ENCODE measurements around the gene NKX6-2.
"Not testable (repeated sequence)": the region's sequence is repeated elsewhere in the genome, so short reads cannot be mapped to it uniquely, and the experiment has no call there.

NKX6-2 gene

DNA sequence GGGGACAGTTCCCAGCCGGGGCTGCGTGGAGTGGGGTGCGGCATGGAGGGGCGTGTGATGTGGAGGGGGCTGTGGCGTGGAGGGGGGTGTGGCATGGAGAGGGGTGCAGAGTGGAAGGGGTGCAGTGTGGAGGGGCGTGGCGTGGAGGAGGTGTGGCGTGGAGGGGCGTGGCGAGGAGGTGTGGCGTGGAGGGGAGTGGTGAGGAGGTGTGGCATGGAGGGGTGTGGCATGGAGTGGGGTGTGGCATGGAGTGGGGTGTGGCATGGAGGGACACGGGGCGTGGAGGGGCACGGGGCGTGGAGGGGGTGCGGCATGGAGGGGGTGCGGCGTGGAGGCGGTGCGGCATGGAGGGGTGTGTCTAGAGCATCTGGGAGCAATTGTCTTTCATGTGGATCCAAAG lies 33.6 kb downstream of the NKX6-2 start:
- no peak for DNase-seq

DNA sequence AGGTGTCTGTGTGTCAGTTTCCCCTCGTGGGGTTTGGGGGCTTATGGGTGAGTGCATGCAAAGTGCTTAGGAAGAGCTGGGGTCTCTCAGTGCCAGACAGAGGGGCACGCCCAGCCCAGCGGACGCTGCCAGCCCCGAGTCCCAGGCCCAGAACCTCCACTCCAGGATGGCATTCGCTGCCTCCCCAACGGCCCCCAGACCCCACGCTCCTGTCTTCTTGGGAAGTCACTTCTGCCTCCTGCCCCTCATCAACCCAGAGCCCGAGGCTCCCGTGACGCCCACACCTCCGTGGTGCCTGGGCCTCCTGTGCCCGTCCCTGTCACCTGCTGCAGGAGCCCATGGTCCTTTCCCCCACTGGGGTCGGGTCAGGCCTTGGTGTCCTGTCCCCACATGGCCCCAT lies 35.0 kb downstream of the NKX6-2 start:
- no peak for DNase-seq

DNA sequence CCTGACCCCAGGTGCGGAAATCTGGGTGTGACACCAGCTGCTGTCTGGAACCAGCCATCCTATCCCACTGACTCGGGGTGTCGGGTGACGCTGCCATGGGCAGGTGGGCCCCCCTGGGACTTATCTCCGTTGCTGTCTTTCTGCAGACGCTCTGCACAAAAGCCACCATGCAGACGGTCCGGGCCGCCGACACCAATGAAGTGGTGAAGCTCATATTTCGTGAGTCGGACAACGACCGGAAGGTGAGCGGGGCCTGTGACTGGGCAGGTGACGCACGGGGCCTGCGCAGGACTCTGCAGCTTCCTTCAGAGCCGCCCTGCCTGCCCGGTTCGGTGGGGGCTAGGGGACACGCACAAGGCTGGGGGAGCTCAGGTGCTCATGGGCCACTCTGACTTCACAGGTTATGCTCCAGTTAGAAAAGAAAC lies 36.6 kb downstream of the NKX6-2 start:
- no peak for DNase-seq

DNA sequence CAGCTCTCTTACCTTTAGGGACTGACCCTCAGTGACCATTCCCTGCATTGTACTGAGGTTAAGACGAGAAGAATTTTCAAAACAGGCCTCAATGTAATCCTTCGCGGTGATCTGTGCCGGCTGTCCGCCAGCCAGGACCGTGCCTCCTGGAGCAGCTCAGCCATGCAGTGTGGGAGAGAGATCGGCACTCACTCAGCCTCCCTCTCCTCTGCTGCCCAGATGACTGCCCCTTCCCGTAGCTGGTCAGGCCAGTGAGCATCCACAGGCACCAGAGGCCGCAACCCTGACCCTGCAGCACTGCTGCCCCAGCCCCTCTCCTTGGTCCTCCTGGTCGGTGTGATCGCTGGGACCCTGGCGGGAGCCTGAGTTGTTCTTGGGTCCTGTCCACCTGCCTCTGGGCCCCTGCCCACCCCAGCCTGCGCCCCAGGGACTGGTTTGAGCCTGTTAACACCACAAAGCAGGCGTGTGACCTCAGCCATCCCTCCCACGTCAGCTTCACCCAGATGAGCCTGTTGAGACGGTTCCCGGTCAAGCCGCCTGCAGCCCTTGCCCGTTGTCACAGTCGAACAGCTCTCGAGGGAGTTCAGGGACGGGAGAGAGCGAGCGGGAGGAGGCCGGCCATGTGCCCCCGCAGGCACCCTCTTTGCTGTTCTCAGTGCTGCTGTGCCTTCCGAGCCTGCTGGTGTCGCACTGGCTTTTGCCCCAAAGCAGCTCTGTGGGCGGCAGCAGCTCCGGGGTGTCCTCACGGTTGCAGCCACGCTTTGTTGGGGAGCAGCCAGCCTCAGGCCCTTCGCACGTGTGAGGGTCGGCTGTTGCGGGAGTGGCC lies 37.2 kb downstream of the NKX6-2 start:
- DNase-seq, result no peak

DNA sequence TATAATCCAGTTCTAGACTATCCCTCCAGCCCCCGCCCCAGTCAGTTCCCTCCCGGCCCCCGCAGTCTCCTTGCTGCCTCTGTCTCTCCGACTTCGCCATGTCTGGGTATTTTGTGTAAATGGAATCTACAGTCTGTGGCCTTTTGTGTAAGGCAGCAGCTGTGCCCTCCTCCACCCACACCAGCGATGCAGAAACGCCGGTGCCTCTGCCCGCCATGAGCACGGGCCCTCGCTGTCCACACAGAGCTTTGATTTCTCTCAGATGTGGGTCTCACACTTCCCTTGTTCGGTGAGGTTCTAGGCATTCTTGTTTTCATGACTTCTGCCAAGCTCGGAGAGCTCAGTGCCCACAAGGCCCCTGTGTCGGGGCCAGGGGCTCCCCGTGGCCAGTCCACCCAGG lies 37.8 kb downstream of the NKX6-2 start:
- no peak for DNase-seq

DNA sequence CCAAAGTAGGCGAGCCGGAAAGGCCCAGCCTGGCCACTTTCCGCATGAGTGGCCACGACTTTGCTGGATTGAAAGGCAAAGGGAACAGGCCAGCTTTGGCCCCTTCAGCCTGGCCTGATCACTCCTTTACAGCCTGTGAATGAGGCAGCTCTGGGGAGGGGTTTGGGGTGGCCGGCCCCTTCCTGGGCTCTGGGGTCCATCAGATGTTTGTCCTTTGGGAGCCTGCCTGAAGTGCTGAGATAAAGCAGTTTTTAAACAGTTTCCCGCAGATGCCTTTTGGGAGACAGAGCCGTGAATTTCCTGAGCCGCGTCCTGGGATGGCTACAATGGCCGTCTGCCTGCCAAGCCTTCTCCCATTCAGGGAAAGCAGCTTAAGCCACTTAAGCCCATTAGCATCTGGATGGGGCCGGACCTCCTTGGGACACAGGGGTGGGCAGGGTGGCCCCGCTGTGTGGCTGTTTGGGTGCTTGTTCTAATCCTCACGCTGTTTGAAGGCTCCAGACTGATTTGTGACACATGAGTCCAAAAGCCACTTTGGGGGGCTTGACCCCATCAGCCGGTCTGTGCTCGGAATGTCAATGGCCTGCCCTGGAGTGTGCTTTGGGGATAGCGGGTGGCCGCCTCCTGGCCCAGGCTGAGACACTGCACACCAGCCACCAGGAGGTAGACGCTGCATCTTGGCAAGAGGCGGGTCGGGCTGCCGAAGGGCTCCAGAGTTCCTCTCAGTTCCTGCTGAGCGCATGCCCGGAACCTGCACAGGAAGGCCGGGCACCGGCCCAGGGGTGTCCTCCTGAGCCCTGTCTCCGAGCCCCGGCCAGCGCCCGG lies 38.9 kb downstream of the NKX6-2 start:
- no peak for DNase-seq

DNA sequence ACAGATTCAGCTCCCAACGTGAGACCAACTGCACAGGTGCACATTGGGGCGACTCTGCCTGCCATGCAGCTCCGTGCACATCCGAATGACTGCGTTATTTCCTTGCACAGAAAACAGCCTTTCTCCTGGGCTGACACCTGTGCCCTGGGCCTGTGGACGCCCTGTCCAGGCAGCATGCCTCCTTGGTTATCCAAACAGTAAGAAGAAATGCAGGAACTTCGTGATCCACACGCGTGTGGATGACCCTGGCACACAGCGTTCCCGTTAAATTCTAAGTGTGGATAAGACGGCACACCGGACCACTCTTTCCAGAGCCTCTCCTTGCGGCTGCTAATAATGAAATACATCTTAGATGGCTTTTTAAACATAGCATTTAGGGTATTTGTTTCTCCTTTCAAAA lies 39.6 kb downstream of the NKX6-2 start:
- no peak for DNase-seq

DNA sequence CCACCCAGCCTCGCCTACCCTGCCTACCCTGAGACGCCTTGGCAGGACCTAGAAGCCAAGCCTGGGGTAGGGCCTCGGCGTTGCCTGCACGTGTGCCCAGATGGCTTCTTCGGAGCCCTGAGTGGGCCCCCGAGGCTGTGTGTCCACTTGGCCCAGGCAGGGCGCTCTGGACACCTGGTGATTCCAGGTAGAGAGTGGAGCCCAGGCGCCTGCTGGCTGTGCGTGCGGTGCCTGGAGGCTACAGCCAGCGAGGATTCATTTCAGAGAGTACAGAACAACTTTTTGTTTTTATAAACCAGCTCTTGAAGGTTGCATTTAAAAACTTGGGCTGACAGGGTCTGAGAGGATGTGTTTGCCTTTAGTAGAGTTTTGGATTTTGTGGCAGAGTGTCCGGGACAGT lies 40.0 kb downstream of the NKX6-2 start:
- DNase-seq, result no peak

DNA sequence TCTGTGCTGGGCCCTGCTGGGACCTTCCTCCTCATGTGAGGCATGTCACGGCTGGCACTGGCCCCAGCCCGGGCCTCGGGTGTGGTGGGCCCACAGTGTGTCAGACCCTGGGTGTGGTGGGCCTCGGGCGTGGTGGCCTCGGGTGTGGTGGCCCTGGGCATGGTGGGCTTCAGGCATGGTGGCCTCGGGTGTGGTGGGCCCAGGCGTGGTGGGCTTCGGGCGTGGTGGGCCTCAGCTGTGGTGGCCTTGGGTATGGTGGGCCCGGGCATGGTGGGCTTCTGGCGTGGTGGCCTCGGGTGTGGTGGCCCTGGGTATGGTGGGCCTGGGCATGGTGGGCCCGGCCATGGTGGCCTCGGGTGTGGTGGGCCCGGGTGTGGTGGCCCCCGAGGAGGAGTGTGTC lies 40.4 kb downstream of the NKX6-2 start:
- no peak for DNase-seq

DNA sequence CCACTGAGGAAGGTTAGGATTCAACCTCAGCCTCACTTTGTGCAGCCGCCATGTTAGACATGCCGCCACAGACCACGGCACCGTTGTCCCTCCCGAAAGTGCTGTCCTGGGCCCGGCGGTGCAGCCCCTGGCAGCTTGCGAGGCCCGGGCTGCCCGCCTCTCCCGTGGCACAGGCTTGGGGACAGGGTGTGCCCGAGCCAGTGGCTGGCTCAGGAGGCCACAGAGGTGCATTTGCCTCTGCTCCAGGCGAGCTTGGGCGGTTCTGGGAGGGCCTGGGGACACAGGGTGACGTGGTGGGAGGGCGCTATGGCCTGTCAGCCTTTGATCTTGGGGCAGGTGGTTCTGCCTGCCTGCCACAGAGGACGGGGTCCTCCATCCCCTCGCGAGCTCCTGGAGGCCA lies 41.1 kb downstream of the NKX6-2 start:
- DNase-seq, result no peak

DNA sequence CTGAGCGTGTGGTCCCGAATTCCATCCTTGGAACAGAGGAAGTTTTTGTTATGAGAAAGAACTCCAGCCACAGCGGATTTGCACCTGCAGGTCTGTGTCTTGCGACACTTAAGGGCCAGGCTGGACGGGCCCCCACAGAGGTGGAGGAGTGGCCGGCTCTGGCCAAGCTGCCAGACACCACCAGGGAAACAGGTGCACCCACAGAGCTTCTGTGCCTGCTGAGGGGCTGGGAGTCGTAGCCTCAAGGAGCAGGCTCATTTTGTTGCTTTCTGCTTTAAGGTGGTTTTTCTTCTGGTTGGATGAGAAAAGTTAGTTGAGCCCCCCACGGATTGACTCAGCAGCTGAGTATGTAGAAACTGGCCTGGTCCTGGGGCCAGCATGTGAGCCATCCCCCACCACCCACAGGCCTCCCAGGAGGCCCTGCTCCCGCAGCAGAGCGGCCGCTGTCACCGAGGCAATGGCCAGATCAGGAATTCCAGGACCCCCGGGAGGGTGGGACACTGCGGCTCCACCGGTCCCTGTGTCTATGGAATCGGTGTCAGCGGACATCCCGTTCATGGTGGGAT lies 41.9 kb downstream of the NKX6-2 start:
- no peak for DNase-seq

DNA sequence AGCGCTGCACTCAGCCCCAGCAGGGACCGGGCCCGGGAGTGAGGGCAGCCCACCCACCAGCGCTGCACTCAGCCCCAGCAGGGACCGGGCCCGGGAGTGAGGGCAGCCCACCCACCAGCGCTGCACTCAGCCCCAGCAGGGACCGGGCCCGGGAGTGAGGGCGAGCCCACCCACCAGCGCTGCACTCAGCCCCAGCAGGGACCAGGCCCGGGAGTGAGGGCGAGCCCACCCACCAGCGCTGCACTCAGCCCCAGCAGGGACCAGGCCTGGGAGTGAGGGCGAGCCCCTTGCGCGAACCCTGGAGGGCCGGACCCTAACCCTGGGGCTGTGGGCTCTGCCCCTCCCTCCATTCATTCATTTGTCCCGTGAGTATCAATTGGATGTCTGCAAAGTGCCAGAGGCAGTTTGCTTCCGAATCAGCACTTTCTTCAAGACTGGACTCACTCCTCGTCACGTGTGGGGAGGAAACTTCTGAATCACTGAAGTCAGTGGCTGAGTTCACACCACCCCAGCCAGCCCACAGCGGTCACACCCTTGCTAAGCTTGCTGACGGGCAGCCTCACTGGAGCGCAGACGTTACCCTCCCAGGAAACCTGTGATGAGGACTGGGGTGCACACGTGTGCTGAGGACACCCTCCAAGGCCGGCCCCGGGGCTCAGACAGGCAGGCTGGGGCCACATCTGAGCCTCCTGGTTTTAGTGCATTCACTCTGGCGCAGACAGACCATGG lies 42.6 kb downstream of the NKX6-2 start:
- not testable (repeated sequence) for DNase-seq

DNA sequence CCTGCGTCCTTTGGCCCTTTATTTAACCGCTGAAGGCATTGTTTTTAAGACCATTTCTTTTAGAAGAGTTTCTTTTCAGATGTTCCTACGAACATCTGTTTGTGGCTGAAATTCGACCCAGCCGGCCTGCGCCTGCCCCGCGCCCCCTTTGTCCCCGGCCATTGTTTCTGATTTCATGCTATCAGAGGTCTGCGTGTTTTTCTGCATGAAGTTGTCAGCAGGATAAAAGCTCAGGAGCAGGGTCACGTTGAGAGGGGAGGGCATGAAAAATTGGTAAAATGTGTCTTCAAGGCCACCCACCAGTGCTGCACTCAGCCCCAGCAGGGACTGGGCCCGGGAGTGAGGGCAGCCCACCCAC lies 43.1 kb downstream of the NKX6-2 start:
- no peak for DNase-seq

DNA sequence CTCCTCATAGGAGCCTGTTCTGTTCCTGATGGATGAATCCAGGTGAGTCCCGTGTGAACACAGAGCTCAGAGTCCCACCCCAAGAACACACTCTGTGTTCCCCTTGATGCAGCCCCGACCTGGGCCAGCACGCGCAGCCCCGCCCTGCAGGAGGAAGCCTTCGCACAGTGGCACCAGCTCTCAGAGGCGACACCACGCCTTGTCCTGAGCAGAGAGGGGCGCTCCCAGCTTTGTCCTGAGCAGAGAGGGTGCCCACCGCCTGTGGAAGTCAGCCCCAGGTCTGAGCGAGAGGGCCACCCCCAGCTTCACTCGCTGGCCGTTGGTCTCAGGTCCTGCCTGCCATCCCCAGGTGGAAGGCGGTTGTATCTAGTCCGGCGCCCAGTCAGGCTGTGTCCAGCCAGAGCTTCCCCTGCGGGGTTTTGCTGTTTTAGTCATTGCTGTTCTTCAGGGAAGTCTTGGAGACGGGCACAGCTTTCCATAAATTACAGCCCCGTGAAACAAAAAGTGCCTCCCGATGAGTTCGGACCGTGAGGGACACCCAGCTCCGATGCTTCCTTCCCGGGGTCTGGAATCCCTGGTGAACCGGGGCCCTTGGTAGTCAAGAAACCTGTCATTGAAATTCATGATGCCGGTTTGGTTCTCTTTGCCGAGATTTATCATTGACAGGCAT lies 43.6 kb downstream of the NKX6-2 start:
- no peak for DNase-seq

DNA sequence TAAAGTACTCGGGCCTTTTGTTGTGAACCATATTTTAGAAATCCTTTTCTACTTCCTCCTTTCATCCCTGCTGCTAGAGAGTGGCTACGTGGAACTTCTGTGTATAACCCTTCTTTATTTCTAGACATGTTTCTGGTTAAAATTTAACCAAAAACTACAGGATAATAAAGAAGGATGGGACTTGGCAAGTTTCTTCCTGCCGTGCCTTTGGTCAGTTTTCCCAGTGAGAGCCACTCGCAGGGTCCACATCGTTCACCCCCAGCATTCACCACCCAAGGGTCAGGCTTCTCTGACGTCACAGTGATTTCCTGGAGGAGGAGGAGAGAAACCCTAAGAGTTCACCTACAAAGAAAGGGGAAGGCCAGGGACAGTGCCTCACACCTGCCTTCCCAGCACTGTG lies 45.4 kb downstream of the NKX6-2 start:
- DNase-seq, result no peak

DNA sequence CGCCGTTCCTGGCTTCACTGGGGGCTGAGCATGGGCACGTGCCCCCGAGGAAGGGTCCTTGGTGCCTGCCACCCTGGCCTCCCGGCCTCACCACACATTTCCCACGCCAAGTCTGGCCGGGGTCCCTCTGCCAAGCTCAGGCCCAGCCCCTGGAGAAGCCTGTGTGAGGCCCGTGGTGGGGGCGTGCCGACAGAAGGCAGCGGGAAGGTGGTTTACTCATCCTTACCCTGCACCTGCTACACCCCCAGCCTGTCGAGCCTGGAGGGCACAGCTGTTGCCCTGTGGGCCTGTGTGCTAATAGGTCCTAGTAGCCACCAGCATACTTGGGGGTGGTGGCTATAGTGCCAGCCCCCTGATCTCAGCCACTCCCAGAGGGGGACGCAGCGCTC lies 46.7 kb downstream of the NKX6-2 start:
- DNase-seq, result no peak

DNA sequence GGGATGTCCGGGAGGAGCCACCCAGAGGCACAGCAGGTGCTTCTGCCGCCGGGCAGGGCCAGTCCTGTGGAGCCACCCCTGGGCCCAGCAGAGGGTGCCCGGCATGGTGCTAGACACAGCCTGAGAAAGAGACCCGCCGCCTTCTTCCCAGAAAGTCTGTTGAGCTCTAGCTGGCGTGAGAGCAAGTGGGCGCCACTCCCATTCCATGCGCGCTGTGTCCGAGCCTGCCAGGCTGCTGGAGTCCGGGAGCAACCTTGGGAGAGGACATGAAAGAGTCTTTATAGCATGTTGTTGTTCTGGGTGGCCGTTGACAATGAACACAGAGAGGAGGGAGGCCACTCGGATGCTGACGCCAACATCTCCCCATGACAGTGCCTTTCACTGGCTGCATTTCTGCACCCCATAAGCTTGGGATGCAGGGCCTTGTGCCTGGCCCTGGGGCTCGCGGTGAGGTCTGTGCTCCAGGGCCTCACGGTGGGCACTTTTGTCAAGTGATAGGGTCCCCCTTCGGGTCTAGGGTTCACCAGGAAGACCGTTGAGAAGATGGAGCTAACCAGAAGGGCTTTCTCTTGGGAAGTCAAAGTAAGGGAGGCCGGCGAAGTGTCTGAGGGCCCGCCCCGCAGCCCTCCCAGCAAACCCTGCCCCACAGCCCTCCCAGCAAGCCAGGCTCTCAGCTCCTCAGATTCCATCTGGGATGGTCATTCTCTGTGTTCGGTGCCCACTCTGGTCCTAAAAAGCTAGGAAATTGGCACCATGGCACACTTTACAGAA lies 47.3 kb downstream of the NKX6-2 start:
- DNase-seq, result no peak

DNA sequence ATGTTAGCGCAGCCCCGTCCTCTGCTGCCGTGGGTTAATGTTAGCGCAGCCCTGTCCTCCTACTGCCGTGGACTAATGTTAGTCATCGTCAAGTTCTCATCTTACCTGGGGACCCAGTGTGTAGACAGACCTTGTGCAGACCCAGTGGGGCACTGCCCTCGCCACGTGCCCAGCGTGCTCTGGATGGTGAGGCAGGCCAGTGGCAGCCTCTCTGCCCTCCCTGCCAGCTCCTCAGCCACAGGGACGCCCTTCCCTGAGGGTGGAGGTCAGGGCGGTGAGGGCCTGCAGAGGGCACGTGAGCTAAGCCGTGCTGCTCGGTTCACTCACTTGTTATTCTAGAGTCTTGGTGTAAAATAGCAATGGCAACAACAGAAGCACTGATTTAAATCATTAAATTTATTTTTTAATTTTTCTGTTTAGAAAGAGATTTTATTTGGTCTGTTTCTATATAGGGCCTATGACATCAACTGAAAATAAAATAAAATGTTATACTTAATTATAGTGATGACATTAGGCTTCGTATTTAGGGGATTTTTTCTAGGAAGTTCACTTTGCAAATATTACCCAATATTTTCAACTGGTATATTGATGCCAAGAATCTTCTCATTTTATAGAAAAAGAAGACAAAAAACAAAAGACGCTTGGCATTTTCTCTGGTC lies 48.4 kb downstream of the NKX6-2 start:
- DNase-seq, result no peak

DNA sequence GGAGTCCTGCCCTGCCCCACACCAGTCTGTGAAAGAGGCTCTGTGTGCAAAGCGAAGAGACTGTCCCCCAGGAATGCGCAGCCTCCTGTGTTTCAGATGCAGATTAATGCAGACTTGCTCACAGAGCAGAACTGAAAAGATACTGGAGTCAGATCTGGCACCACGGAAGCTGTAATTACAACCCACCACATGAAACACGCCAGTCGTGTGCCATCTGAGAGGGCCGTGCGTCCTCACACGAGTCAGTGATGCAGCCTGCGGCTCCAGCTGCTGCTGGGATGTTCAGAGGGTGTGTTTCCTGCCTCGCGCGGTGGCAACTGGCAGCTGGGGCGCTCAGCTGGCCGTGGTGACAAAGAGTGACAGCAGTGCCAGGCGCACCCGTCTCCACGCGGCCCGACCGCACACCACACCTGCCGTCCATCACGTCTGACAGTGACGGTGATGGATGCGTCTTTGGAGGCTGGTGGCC lies 50.0 kb downstream of the NKX6-2 start:
- no peak for DNase-seq

DNA sequence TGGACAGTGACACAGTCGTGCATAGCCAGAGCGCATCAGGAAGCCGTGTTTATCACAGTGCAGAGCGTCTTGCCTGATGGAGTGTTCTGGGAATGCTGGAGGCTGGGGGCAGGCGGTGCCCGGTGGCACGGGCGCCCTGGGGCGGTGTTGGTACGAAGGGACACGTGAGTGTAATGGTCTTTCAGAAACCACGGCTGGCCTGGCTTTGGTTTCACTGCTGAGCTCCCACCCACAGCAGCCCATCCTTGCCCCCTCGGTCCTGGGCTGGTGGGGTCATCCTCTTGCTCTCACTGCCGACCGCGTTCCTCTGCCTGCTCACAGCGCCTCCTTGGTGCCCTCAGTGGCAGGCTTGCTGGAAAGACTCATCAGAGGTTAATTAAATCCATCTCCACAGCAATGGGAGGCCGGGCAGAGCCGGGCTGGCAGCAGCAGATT lies 50.6 kb downstream of the NKX6-2 start:
- no peak for DNase-seq

DNA sequence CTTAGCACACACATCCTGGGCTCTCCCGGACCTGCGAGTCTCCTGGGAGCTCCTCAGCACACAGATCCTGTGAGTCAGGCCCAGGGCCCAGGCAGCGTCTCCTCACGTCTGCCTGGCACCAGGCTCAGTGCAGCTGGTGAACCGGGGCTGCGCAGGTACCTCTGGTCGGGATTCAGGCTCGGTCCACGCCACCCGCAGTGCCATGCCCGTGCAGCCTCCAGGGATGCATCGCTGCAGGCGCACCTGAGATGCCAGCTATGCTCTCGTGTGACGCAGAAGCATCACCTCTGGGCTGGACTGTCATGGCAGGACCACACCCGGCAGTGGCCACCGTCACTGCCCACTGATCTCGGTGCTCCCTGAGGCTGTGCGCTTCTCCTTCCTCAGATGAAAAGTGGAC lies 52.0 kb downstream of the NKX6-2 start:
- no peak for DNase-seq
